NB4 (cell line): Measurements from ENCODE around the gene NIPAL1.

Experiments used
- DNase-seq: peaks from one replicate; pipeline ENCODE4 v3.0.0; 2010; ENCODE audit warnings: low read depth
- H3K4me3 ChIP-seq: one replicate; pipeline ENCODE4 v1.5.1; 2011; ENCODE audit warnings: mild to moderate bottlenecking, low read depth, low read length, moderate library complexity
- CTCF ChIP-seq: IDR thresholded peaks from one replicate; pipeline ENCODE4 v1.5.1; 2012; ENCODE audit warnings: low read depth, low read length
- MYC ChIP-seq: IDR thresholded peaks from 2 replicates; pipeline ENCODE4 v1.6.1; 2011; ENCODE audit warnings: low read depth, low read length
- POLR2A ChIP-seq: IDR thresholded peaks from 2 replicates; pipeline ENCODE4 v1.6.1; 2011; ENCODE audit warnings: mild to moderate bottlenecking; ENCODE audit not compliant: insufficient read length; ENCODE audit errors: extremely low read depth
- TF ChIP-seq, protein P1 (sequence below): IDR thresholded peaks from 2 replicates; pipeline ENCODE4 v1.6.1; 2011; ENCODE audit warnings: low read depth, low read length

The NIPAL1 gene

GRCh38 chr4:48074657-48075056 lies 58.1 kb downstream of the NIPAL1 start:
- TF ChIP-seq MYC (no peak), CTCF (no peak), POLR2A (no peak)
- TF ChIP-seq, protein P1, sequence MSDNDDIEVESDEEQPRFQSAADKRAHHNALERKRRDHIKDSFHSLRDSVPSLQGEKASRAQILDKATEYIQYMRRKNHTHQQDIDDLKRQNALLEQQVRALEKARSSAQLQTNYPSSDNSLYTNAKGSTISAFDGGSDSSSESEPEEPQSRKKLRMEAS, result no peak
- no peak overlapping the region for H3K4me3 ChIP-seq
- DNase-seq, result no peak

DNA sequence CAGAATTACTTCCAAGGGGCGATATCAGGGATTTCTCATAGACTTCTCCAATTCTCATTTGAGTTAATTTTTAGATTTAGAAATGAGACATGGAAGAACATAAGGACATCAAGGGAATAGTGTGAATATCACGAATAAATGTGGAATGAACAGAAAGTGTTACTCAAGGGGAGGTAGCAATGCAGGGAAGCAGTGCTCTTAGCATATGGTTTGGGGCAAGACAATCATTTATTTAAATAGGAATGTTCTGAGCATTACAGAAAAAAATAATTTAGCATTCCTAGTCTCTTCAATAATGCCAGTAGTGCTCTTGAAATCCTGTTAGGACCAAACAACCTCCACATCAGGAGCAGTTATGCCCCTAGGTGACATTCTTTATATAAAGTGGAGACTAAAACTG lies 61.9 kb downstream of the NIPAL1 start:
- DNase-seq, result no peak
- no peak for TF ChIP-seq POLR2A
- TF ChIP-seq CTCF, result no peak

GRCh38 chr4:48078862-48079655 lies 62.5 kb downstream of the NIPAL1 start:
- no peak overlapping the region for H3K4me3 ChIP-seq
- no peak for DNase-seq
- TF ChIP-seq POLR2A (no peak), CTCF (no peak), MYC (no peak)
- TF ChIP-seq, protein P1, result no peak

More for the DNA sequence above, 61.9 kb downstream of the NIPAL1 start:
- H3K4me3 ChIP-seq, result no peak overlapping the region

GRCh38 chr4:48079972-48080391 lies 63.4 kb downstream of the NIPAL1 start:
- H3K4me3 ChIP-seq, result no peak overlapping the region
- TF ChIP-seq MYC, result no peak
- TF ChIP-seq, protein P1, result no peak
- TF ChIP-seq CTCF, result no peak
- TF ChIP-seq POLR2A, result no peak
- DNase-seq, result no peak

DNA sequence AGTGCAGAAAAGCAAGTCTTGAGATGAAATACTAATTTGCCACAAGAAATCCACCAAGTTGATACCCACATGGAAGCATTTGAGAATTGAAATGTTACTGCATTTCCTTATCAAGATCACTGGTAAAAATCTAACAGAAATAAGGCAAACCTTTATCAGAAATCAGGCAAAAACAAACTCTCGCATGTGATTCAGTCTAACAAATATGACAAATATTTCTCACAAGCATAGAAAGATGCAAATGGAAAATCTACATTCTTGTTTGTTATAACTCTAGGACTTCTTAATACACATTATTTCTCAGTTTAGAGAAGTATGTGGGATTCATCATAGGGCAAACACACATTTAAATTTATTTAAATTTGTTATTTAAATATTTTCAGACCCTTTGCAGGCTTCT lies 64.6 kb downstream of the NIPAL1 start:
- DNase-seq, result no peak
- H3K4me3 ChIP-seq, result no peak overlapping the region
- TF ChIP-seq MYC (no peak), CTCF (no peak), POLR2A (no peak)
- TF ChIP-seq, protein P1, result no peak

- TF ChIP-seq, protein P1, result no peak
- TF ChIP-seq MYC (no peak), CTCF (no peak), POLR2A (no peak)
- no peak overlapping the region for H3K4me3 ChIP-seq
- no peak for DNase-seq
These were observed 66.4 kb downstream of the NIPAL1 start for GRCh38 chr4:48082956-48083355.
